Skin of body (tissue), 2 donors: ENCODE measurements around the gene ESYT3. TPM values are rescaled to one million over a fixed set of nuclear protein-coding genes. Genes with fewer than 3 reads are reported as not detected.
"Not testable (repeated sequence)": the region's sequence is repeated elsewhere in the genome, so short reads cannot be mapped to it uniquely, and the experiment has no call there.

Experiments
- DNase-seq: peaks from one replicate; lab custom pipeline; 2025; lab: John Stamatoyannopoulos, UW
- total RNA-seq: library from RNA; depleted of rRNA; stranded (reverse); fragments of >200 nt; gene quantifications from one replicate; pipeline ENCODE4 v1.2.3, GENCODE V29; 2014

ESYT3 gene
- total RNA-seq, 1 donor from 2014 or later, result 7.9 TPM

DNA sequence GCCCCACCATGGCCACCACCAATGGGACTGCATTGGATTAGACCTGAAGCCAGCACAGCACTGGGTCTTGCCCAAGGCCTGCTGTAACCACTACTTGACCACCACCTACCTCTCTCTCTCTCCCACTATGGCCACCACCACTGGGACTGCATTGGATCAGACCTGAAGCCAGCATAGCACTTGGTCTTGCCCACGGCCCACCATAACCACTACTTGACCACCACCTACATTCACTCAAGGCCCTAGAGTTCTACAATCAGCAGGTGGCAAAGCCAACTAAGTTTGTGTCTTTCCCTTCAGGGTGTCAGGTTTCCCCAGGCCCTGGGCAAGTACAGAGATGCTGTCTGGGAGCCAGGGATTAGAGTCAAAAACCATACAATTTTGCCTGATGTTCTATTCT lies 57.6 kb downstream of the ESYT3 start:
- DNase-seq, result no peak

- DNase-seq, result no peak
Observed at GRCh38 chr3:138492980-138493675, 58.7 kb downstream of the ESYT3 start.

DNA sequence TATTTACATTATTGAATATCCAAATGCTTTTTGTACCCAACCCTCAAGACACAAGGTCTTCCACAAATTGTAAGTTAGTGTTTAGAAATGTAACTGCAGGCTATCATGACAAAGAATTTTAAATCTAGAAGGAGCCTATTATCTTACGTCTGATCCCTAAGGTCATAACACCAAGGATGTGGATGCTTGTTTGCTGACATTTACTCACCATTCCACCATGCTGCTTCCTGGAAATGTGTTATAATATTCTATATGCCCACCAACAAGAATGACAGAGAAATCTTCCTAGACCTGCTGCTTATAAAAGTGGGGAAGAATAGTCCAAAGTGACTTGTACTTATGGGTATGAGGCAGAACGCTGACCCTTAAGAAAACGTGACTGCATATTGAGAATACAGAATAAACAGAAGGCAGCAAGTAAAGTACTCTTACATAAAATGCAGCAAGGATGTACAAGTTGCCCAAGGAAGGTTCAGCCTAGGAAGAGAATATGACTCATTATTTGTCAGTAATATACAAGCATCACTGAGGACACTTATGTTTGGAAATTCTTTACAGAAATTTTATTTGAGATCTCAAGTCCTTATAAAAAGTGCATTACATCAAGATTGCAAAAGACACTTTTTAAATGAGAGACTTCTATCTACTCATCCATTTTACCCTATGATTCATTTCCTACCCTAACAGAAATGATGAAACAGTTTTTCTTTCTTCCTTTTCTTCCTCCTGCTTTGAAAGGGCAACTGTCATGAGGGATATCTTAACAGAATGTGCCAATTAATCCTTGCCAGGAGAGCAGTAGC lies 59.6 kb downstream of the ESYT3 start:
- no peak for DNase-seq

GRCh38 chr3:138494607-138494929 lies 60.2 kb downstream of the ESYT3 start:
- no peak for DNase-seq

DNA sequence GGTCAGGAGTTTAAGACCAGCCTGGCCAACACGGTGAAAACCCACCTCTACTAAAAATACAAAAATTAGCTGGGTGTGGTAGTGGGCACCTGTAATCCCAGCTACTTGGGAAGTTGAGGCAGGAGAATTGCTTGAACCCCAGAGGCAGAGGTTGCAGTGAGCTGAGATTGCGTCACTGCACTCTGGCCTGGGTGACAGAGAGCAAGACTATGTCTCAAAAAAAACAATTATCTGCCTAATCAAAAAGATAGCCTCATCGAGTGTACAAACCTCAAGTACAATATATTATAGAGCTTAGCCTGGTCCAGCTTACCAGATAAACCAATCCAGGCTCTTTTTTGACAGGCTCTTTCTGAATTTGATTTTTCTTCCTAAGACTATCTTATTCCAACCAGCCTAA lies 61.2 kb downstream of the ESYT3 start:
- DNase-seq, result not testable (repeated sequence)

- DNase-seq, result no peak
Observed at GRCh38 chr3:138496436-138496835, 62.0 kb downstream of the ESYT3 start.

- DNase-seq, result no peak
Observed at GRCh38 chr3:138497021-138497420, 62.6 kb downstream of the ESYT3 start.

- no peak for DNase-seq
Observed at GRCh38 chr3:138497851-138498250, 63.4 kb downstream of the ESYT3 start.

DNA sequence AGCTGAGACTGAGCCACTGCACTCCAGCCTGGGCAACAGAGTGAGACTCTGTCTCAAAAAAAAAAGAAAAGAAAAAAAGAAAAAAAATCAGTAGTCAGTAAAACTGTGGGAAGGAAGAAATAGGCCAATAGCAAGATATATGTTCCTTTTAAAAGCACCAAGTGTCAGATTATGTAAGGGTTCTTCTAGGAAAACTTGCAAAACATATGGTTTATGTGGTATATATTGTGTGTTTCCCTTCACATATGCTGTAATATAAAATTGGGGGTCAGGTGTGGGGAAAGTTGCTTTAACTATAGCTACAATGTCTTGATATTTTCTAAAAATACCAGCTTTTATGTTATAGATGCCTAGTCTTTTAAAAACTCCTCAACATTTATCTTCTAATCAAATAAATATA lies 64.6 kb downstream of the ESYT3 start:
- no peak for DNase-seq

DNA sequence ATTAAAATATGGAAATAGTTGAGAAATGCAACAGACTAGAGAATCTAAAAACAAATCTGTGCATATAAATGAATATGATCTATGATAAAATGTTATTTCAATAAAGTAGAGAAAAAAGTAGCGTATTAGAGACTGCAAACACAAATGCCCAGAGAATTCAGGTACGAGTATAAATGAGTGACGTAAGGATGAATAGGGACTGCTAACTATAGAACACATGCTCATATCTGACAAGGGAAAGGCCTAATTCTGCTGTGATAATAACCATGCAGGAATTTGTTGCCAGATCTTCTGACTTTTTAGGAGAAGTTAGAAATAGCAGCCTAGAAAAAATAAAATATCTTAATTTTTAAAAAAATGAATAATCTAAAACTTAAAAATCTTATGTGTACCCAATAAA lies 73.1 kb downstream of the ESYT3 start:
- no peak for DNase-seq

GRCh38 chr3:138509586-138509985 lies 75.2 kb downstream of the ESYT3 start:
- no peak for DNase-seq

- no peak for DNase-seq
Observed at GRCh38 chr3:138511945-138512344, 77.5 kb downstream of the ESYT3 start.

- no peak for DNase-seq
Observed at GRCh38 chr3:138513090-138513843, 78.9 kb downstream of the ESYT3 start.

GRCh38 chr3:138521445-138521844 lies 87.0 kb downstream of the ESYT3 start:
- not testable (repeated sequence) for DNase-seq

Other genes with a start within 250 kb of the ESYT3 start
- 47.1 TPM for gene ARMC8, start 247.3 kb upstream of the ESYT3 start, total RNA-seq
- not detected for gene NME9, start 104.8 kb upstream of the ESYT3 start, total RNA-seq
- gene MRAS, start 86.0 kb upstream of the ESYT3 start, total RNA-seq, result 22.2 TPM
- 29.7 TPM for gene CEP70, start 159.6 kb downstream of the ESYT3 start, total RNA-seq
- gene FAIM, start 174.2 kb downstream of the ESYT3 start, total RNA-seq, result 13.5 TPM